Amygdala (tissue), 56 donors: ENCODE measurements around the gene EIPR1.
"Not testable (repeated sequence)": the region's sequence is repeated elsewhere in the genome, so short reads cannot be mapped to it uniquely, and the experiment has no call there.

ENCODE experiments used
- DNase-seq, 56 donors: peaks; one replicate each; lab custom pipeline; 2025; lab: John Stamatoyannopoulos, UW

EIPR1 gene

DNA sequence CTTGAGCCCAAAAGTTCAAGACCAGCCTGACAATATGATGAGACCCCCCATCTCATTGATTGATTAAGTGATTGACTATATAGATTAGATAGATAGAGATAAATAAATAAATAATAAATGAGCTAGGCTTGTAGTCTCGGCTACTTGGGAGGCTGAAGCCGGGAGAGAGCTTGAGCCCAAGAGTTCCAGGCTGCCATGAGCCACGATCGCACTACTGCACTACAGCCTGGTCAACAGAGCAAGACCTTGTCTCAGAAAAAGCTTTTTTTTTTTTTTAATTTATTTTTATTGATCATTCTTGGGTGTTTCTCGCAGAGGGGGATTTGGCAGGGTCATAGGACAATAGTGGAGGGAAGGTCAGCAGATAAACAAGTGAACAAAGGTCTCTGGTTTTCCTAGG lies 12.4 kb downstream of the EIPR1 start:
- DNase-seq = no peak

- no peak for DNase-seq
These were observed 15.9 kb downstream of the EIPR1 start for GRCh38 chr2:3361518-3362389.

GRCh38 chr2:3357926-3358325 lies 19.7 kb downstream of the EIPR1 start:
- no peak for DNase-seq

GRCh38 chr2:3357446-3357845 lies 20.2 kb downstream of the EIPR1 start:
- DNase-seq = not testable (repeated sequence)

DNA sequence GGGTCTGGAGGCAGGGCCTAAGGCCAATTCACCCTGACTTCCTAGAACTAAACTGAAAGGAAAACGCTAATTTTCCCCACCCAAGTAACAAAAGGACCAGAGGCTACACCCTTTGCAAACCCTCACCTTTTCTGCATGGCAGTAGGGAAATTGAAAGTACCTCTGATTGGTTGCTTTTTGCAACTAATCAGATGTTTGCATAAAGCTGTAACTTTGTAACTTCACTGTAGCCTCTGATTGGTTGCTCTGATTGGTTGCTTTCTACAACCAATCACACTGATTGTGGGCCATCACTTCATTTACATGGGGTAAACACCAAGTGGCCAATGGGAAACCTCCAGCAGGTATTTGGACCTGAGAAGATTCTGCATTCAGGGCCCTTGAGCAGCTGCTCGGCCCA lies 20.8 kb downstream of the EIPR1 start:
- DNase-seq = no peak

- no peak for DNase-seq
These were observed 21.6 kb downstream of the EIPR1 start for GRCh38 chr2:3355951-3356569.

- no peak for DNase-seq
These were observed 22.6 kb downstream of the EIPR1 start for GRCh38 chr2:3354986-3355385.

DNA sequence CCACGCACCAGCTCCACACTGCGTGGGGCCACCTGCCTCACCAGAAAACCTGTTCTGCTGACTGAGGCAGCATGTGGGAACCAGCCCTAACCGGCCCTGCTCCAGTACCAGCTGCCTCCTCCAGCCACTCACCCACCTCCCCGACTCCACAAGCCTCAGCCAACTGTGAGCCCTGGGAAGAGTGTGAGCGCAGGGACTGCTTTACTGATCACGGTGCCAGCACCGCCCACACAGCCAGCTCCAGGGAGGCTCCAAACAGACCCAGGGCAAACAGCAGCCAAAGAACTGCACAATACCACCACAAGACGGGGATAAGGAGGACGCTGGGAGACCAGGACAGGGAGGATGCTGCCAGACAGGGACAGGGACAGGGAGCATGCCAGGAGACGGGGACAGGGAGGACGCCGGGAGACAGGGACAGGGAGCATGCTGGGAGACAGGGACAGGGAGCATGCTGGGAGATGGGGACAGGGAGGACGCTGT lies 28.4 kb downstream of the EIPR1 start:
- peak in 50 of 56 donors; percentile 1 to 83 (median 47) for DNase-seq

DNA sequence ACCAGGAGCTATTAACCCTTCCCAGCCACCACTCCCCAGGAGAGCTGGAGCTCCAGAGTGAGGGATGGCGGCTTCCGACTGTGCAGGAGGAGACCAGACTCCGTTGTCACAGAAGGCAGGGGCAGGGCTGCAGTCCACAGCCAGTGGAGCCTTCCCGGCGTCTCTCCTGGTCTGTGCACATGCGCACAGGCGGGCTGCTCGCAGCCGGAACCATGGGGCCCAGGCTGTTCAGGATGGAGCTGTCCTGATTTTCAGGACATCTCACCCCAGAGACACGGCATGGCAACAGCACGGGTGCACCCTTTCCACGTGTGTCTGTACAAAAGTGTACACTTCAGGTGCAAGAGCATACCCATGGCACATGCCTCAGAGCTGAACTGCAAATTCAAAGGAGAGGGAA lies 28.9 kb downstream of the EIPR1 start:
- DNase-seq = peak in 17 of 56 donors; percentile 4 to 65 (median 31)

- no peak for DNase-seq
These were observed 32.0 kb downstream of the EIPR1 start for GRCh38 chr2:3345621-3346020.

- peak in 7 of 56 donors; percentile 3 to 29 (median 10) for DNase-seq
These were observed 32.7 kb downstream of the EIPR1 start for GRCh38 chr2:3344897-3345296.

GRCh38 chr2:3343012-3343411 lies 34.6 kb downstream of the EIPR1 start:
- DNase-seq = no peak

GRCh38 chr2:3342324-3342723 lies 35.3 kb downstream of the EIPR1 start:
- no peak for DNase-seq

DNA sequence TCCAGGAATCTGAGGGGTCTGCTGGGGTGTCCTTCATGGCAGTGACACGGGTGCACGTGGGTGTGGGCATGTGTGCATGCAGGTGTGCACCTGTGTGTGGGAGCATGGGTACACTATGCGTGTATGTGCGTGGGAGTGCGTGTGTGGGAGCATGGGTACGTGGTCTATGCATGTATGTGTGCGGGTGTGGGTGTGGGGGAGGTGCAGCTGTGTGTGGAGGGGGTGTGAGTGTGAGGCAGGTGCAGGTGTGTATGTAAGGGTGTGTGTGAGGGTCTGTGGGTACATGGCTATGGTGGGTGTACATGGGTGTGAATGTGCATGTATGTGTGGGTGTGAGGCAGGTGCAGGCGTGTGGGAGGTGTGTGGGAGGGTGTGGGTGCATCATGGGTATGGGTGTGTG lies 36.3 kb downstream of the EIPR1 start:
- DNase-seq = no peak

DNA sequence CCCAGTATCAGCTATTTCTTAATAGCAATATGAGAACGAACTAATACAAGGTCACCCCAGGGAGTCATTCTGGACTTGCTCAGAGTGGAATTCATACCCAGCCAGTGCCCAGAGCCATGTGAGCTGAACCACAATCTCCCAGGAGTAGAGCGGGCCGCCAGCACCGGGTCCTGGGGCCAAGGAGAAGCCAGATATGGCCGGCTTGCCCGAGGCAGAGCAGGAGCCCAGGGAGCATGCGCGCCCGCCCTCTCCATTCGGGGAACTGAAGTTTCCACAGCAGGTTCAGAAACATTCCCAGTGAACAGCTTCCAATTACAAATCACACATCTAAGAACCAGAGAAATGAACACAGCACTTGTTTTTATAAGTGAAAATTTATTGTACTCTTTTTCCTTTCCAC lies 37.5 kb downstream of the EIPR1 start:
- no peak for DNase-seq

DNA sequence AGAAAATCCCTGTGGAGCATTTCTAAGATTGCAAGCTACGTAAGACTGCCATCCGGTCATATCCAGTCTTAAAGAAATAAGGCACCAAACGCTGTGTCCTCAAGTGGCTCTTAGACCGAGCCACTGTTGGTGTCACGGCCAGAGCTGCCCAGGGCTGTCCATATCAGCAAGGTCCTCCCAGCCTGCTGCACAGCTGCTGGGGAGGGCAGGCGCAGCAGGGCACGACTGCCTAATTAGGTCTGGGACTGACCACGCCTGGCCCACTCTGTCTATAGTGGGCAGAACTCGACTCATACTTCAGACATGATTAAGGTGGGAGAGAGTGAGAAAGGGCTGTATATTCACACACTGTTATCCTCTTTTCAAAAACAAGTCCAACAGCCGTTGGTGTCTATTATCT lies 39.3 kb downstream of the EIPR1 start:
- no peak for DNase-seq

GRCh38 chr2:3336844-3337243 lies 40.8 kb downstream of the EIPR1 start:
- no peak for DNase-seq

- no peak for DNase-seq
These were observed 42.9 kb downstream of the EIPR1 start for GRCh38 chr2:3334392-3335345.

- no peak for DNase-seq
These were observed 45.5 kb downstream of the EIPR1 start for GRCh38 chr2:3332133-3332532.

- no peak for DNase-seq
These were observed 48.1 kb downstream of the EIPR1 start for GRCh38 chr2:3329491-3329890.

DNA sequence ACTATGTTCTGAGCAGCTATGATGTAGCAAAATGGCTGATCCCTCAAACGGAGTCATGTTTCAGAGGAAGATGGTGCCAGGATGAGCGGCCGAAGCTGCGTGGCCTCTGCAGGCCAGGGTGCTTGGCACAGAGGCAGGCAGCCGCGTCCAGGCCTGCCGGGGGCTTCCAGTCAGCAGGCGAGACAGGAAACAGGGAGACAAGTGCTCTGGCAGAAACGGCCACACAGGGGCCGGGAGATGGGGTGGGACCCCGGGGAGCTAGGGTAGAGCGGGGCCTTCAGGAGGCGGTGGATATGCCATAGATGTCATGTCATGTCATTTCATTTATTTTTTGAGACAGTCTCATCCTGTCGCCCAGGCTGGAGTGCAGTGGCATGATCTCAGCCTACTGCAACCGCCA lies 50.7 kb downstream of the EIPR1 start:
- DNase-seq = no peak
